ENCODE data around the gene PCDHA9.
"Not testable (repeated sequence)": the region's sequence is repeated elsewhere in the genome, so short reads cannot be mapped to it uniquely, and the experiment has no call there.

PCDHA9 gene, protein sequence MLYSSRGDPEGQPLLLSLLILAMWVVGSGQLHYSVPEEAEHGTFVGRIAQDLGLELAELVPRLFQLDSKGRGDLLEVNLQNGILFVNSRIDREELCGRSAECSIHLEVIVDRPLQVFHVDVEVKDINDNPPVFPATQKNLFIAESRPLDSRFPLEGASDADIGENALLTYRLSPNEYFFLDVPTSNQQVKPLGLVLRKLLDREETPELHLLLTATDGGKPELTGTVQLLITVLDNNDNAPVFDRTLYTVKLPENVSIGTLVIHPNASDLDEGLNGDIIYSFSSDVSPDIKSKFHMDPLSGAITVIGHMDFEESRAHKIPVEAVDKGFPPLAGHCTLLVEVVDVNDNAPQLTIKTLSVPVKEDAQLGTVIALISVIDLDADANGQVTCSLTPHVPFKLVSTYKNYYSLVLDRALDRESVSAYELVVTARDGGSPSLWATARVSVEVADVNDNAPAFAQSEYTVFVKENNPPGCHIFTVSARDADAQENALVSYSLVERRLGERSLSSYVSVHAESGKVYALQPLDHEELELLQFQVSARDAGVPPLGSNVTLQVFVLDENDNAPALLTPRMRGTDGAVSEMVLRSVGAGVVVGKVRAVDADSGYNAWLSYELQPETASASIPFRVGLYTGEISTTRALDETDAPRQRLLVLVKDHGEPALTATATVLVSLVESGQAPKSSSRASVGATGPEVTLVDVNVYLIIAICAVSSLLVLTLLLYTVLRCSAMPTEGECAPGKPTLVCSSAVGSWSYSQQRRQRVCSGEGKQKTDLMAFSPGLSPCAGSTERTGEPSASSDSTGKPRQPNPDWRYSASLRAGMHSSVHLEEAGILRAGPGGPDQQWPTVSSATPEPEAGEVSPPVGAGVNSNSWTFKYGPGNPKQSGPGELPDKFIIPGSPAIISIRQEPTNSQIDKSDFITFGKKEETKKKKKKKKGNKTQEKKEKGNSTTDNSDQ

DNA sequence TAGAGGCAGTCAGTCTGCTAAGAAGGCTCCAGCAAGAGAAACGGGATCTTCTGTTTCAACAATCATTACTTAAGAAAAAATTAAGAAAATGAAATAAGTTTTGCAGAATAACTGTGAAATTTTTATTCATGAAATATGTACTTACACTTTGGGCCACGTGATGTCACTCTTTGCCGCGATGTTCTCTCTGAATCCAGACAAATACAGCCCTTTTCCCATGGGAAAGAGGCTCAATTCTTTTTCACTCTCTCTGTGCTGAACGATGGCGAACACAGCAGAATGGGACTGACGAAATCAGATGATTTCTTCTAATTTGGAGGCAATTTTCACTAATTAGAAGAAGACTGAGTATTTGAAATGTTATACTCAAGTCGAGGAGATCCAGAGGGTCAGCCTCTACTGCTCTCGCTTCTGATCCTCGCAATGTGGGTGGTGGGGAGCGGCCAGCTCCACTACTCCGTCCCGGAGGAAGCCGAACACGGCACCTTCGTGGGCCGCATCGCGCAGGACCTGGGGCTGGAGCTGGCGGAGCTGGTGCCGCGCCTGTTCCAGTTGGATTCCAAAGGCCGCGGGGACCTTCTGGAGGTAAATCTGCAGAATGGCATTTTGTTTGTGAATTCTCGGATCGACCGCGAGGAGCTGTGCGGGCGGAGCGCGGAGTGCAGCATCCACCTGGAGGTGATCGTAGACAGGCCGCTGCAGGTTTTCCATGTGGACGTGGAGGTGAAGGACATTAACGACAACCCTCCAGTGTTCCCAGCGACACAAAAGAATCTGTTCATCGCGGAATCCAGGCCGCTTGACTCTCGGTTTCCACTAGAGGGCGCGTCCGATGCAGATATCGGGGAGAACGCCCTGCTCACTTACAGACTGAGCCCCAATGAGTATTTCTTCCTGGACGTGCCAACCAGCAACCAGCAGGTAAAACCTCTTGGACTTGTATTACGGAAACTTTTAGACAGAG is at the start of gene PCDHA9:
TSS of gene PCDHA9 (plus strand) at position 244 of the 964 bp plus-strand sequence. CDS start at position 358, 114 bp downstream.
- not testable (repeated sequence) for H3K4me2 ChIP-seq (ENCODE audit: insufficient read depth, low read length); H3K4me1 ChIP-seq (ENCODE audit: insufficient read depth, low read length); DNase-seq; H3K4me3 ChIP-seq (ENCODE audit: low read depth in 1 of 2, low read length in 2 of 2); H4K20me1 ChIP-seq (ENCODE audit: insufficient read depth, low read length); H3K27ac ChIP-seq (ENCODE audit: low read length); H3K9me3 ChIP-seq (ENCODE audit: insufficient read depth, low read length, severe bottlenecking); H2AFZ ChIP-seq (ENCODE audit: low read depth, low read length); H3K79me2 ChIP-seq (ENCODE audit: insufficient read depth, low read length); H3K36me3 ChIP-seq (ENCODE audit: insufficient read depth, low read length); ATAC-seq (ENCODE audit: insufficient read depth, low read depth); H3K9ac ChIP-seq (ENCODE audit: low read depth, low read length); H3K27me3 ChIP-seq (ENCODE audit: insufficient read depth, low read length, poor library complexity)

DNA sequence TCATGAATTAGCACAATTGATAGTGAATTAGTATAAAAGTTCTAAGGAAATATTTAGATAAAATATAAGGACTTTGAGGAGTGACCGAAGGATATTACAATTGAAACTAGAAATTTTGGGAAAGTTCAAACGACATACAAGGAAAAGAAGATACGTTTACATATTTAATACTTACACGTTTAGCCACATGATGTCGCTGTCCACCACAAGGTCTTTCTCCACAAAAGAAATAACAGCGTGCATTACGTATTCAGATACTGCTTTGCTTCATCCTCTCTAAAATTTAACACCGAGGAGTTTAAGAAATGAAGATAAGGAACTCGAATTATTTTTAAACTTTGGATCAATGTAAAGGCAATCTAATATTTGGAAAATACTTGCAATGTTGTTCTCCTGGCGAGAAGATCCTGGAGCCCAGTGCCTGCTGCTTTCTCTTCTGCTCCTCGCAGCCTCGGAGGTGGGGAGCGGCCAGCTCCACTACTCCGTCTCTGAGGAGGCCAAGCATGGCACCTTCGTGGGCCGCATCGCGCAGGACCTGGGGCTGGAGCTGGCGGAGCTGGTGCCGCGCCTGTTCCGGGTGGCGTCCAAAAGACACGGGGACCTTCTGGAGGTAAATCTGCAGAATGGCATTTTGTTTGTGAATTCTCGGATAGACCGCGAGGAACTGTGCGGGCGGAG is 47.2 kb upstream of the PCDHA9 start, which contains the start of gene PCDHA3:
TSS of gene PCDHA3 (plus strand) at position 242 of the 678 bp plus-strand sequence.
- Histone ChIP-seq H4K20me1 (ENCODE audit: insufficient read depth, low read length) (no peaks in the 10 kb centered on the region), H3K4me3 (ENCODE audit: low read depth in 1 of 2, low read length in 2 of 2) (no peak within 1 kb of the TSS), H2AFZ (ENCODE audit: low read depth, low read length) (no peak within 1 kb of the TSS), H3K9me3 (ENCODE audit: insufficient read depth, low read length, severe bottlenecking) (no peaks in the 10 kb centered on the region), H3K4me1 (ENCODE audit: insufficient read depth, low read length) (no peaks in the 10 kb centered on the region), H3K27ac (ENCODE audit: low read length) (no peak within 1 kb of the TSS), H3K27me3 (ENCODE audit: insufficient read depth, low read length, poor library complexity) (no peaks in the 10 kb centered on the region), H3K79me2 (ENCODE audit: insufficient read depth, low read length) (no peaks in the 10 kb centered on the region), H3K9ac (ENCODE audit: low read depth, low read length) (no peak within 1 kb of the TSS), H3K4me2 (ENCODE audit: insufficient read depth, low read length) (no peak within 1 kb of the TSS), H3K36me3 (ENCODE audit: insufficient read depth, low read length) (no peaks in the 10 kb centered on the region)
- no peak for TF ChIP-seq EZH2 (IDR thresholded peaks at IDR 0.05; ENCODE audit: borderline replicate concordance, low read depth, low read length, severe bottlenecking)
- TF ChIP-seq, protein P1, sequence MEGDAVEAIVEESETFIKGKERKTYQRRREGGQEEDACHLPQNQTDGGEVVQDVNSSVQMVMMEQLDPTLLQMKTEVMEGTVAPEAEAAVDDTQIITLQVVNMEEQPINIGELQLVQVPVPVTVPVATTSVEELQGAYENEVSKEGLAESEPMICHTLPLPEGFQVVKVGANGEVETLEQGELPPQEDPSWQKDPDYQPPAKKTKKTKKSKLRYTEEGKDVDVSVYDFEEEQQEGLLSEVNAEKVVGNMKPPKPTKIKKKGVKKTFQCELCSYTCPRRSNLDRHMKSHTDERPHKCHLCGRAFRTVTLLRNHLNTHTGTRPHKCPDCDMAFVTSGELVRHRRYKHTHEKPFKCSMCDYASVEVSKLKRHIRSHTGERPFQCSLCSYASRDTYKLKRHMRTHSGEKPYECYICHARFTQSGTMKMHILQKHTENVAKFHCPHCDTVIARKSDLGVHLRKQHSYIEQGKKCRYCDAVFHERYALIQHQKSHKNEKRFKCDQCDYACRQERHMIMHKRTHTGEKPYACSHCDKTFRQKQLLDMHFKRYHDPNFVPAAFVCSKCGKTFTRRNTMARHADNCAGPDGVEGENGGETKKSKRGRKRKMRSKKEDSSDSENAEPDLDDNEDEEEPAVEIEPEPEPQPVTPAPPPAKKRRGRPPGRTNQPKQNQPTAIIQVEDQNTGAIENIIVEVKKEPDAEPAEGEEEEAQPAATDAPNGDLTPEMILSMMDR (IDR thresholded peaks at IDR 0.05; ENCODE audit: borderline replicate concordance, extremely low read depth, low read length, poor library complexity, severe bottlenecking), result peak; percentile 19
- DNase-seq (no peak), ATAC-seq (ENCODE audit: insufficient read depth, low read depth) (no peak)

DNA sequence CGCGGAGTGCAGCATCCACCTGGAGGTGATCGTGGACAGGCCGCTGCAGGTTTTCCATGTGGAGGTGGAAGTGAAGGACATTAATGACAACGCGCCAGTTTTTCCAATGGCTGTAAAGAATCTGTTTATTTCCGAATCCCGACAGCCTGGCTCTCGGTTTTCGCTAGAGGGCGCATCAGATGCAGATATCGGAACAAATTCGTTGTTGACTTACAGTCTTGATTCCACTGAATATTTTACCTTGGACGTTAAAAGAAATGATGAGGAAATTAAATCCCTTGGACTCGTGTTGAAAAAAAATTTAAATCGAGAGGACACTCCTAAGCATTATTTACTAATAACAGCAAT is 46.7 kb upstream of the PCDHA9 start:
- H3K27ac ChIP-seq (ENCODE audit: low read length), result no peak overlapping the region
- H3K27me3 ChIP-seq (ENCODE audit: insufficient read depth, low read length, poor library complexity), result no peaks in the 10 kb centered on the region
- H3K9ac ChIP-seq (ENCODE audit: low read depth, low read length), result no peak overlapping the region
- H2AFZ ChIP-seq (ENCODE audit: low read depth, low read length), result no peak overlapping the region
- ATAC-seq (ENCODE audit: insufficient read depth, low read depth), result no peak
- no peaks in the 10 kb centered on the region for H3K4me1 ChIP-seq (ENCODE audit: insufficient read depth, low read length)
- no peaks in the 10 kb centered on the region for H4K20me1 ChIP-seq (ENCODE audit: insufficient read depth, low read length)
- no peaks in the 10 kb centered on the region for H3K9me3 ChIP-seq (ENCODE audit: insufficient read depth, low read length, severe bottlenecking)
- no peaks in the 10 kb centered on the region for H3K36me3 ChIP-seq (ENCODE audit: insufficient read depth, low read length)
- H3K4me3 ChIP-seq (ENCODE audit: low read depth in 1 of 2, low read length in 2 of 2), result no peak overlapping the region
- TF ChIP-seq, protein P1 (IDR thresholded peaks at IDR 0.05; ENCODE audit: borderline replicate concordance, extremely low read depth, low read length, poor library complexity, severe bottlenecking), result no peak
- TF ChIP-seq EZH2 (IDR thresholded peaks at IDR 0.05; ENCODE audit: borderline replicate concordance, low read depth, low read length, severe bottlenecking), result no peak
- H3K4me2 ChIP-seq (ENCODE audit: insufficient read depth, low read length), result no peak overlapping the region
- no peak for DNase-seq
- no peaks in the 10 kb centered on the region for H3K79me2 ChIP-seq (ENCODE audit: insufficient read depth, low read length)

DNA sequence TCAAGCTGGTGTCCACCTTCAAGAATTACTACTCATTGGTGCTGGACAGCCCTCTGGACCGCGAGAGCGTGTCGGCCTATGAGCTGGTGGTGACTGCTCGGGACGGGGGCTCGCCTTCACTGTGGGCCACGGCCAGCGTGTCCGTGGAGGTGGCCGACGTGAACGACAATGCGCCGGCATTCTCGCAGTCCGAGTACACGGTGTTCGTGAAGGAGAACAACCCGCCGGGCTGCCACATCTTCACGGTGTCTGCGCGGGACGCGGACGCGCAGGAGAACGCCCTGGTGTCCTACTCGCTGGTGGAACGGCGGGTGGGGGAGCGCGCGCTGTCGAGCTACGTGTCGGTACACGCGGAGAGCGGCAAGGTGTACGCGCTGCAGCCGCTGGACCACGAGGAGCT is 45.8 kb upstream of the PCDHA9 start:
- not testable (repeated sequence) for H4K20me1 ChIP-seq (ENCODE audit: insufficient read depth, low read length); DNase-seq; H2AFZ ChIP-seq (ENCODE audit: low read depth, low read length); H3K36me3 ChIP-seq (ENCODE audit: insufficient read depth, low read length); H3K9ac ChIP-seq (ENCODE audit: low read depth, low read length); H3K9me3 ChIP-seq (ENCODE audit: insufficient read depth, low read length, severe bottlenecking); H3K27ac ChIP-seq (ENCODE audit: low read length); H3K4me1 ChIP-seq (ENCODE audit: insufficient read depth, low read length); H3K27me3 ChIP-seq (ENCODE audit: insufficient read depth, low read length, poor library complexity); H3K4me2 ChIP-seq (ENCODE audit: insufficient read depth, low read length); H3K79me2 ChIP-seq (ENCODE audit: insufficient read depth, low read length); ATAC-seq (ENCODE audit: insufficient read depth, low read depth); H3K4me3 ChIP-seq (ENCODE audit: low read depth in 1 of 2, low read length in 2 of 2)
